ENCODE measurements around the gene NPR3.

DNA sequence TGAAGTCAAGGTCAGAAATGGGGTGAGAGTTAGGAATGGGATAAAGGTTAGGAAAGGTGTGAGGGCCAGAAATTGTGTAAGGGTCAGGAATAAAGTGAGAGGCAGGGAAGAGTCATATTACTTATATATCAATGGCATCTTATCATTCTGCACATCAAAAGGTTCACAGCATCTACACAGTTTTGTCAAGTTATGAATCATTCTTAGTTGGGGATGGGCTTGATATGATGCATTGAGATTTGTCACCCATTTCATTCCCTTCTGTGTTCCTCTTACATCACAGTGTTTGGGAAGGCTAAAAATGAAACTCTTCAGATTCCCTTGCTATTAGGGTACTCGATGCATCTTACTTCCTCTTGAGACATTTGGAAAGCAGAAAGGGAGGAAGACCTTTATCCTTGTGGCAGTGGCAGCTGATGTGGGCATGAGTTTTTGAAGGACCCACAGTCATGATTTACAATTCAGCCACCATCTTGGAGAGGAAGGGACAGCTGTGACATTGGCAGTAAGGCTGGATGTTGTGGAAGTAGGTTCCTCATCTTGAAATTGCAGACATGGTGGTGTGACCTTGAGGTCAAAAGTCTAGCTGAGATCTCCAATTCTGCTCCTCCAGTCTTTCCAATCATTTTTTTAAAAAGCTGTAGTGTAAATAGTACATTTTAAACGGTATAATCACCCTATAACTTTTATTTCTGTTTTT is 24.2 kb upstream of the NPR3 start:
- TF ChIP-seq, protein P1, sequence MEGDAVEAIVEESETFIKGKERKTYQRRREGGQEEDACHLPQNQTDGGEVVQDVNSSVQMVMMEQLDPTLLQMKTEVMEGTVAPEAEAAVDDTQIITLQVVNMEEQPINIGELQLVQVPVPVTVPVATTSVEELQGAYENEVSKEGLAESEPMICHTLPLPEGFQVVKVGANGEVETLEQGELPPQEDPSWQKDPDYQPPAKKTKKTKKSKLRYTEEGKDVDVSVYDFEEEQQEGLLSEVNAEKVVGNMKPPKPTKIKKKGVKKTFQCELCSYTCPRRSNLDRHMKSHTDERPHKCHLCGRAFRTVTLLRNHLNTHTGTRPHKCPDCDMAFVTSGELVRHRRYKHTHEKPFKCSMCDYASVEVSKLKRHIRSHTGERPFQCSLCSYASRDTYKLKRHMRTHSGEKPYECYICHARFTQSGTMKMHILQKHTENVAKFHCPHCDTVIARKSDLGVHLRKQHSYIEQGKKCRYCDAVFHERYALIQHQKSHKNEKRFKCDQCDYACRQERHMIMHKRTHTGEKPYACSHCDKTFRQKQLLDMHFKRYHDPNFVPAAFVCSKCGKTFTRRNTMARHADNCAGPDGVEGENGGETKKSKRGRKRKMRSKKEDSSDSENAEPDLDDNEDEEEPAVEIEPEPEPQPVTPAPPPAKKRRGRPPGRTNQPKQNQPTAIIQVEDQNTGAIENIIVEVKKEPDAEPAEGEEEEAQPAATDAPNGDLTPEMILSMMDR (conservative IDR thresholded peaks at IDR 0.05 in 1 of 2, IDR thresholded peaks at IDR 0.05 in 1 of 2; ENCODE audit: low read depth in 1 of 2, low read length in 2 of 2): no peak
- no peak for TF ChIP-seq EZH2 (IDR thresholded peaks at IDR 0.05; ENCODE audit: low read length, missing control alignments)

All from fibroblast of lung (primary cell).